ENCODE measurements around the gene TM9SF3.

Gene TM9SF3

GRCh38 chr10:96513305-96513697 is 73.5 kb downstream of the TM9SF3 start:
- TF ChIP-seq CTCF (conservative IDR thresholded peaks at IDR 0.05; ENCODE audit: low read depth, low read length): no peak
- no peak for DNase-seq (ENCODE audit: low read depth)

GRCh38 chr10:96512524-96513304 is 74.1 kb downstream of the TM9SF3 start:
- H3K4me3 ChIP-seq (ENCODE audit: low read length): peak overlapping the region; percentile 47
- DNase-seq (ENCODE audit: low read depth): no peak
- no peak for TF ChIP-seq CTCF (conservative IDR thresholded peaks at IDR 0.05; ENCODE audit: low read depth, low read length)

More at GRCh38 chr10:96513305-96513697, 73.5 kb downstream of the TM9SF3 start:
- H3K4me3 ChIP-seq (ENCODE audit: low read length): peak overlapping the region; percentile 47

GRCh38 chr10:96511044-96511945 is 75.5 kb downstream of the TM9SF3 start:
- TF ChIP-seq CTCF (conservative IDR thresholded peaks at IDR 0.05; ENCODE audit: low read depth, low read length): peak; percentile 79
- H3K4me3 ChIP-seq (ENCODE audit: low read length): no peak overlapping the region
- DNase-seq (ENCODE audit: low read depth): no peak

GRCh38 chr10:96509017-96509641 is 77.7 kb downstream of the TM9SF3 start:
- H3K4me3 ChIP-seq (ENCODE audit: low read length): no peak overlapping the region
- no peak for DNase-seq (ENCODE audit: low read depth)
- TF ChIP-seq CTCF (conservative IDR thresholded peaks at IDR 0.05; ENCODE audit: low read depth, low read length): no peak

GRCh38 chr10:96507044-96507443 is 79.8 kb downstream of the TM9SF3 start:
- no peak for TF ChIP-seq CTCF (conservative IDR thresholded peaks at IDR 0.05; ENCODE audit: low read depth, low read length)
- no peak overlapping the region for H3K4me3 ChIP-seq (ENCODE audit: low read length)
- DNase-seq (ENCODE audit: low read depth): no peak

GRCh38 chr10:96505150-96506136 is 81.4 kb downstream of the TM9SF3 start:
- TF ChIP-seq CTCF (conservative IDR thresholded peaks at IDR 0.05; ENCODE audit: low read depth, low read length): no peak
- no peak overlapping the region for H3K4me3 ChIP-seq (ENCODE audit: low read length)

More at GRCh38 chr10:96505150-96506136, 81.4 kb downstream of the TM9SF3 start:
- DNase-seq (ENCODE audit: low read depth): no peak
